SKM-1 treated with dmso at 0.1 percent for 144 hours (cell line): ENCODE results near the gene IL6R.

ENCODE experiments used
- DNase-seq: peaks from one replicate; lab custom pipeline; 2025; ENCODE audit not compliant: unreplicated experiment; lab: John Stamatoyannopoulos, UW

Gene IL6R

DNA sequence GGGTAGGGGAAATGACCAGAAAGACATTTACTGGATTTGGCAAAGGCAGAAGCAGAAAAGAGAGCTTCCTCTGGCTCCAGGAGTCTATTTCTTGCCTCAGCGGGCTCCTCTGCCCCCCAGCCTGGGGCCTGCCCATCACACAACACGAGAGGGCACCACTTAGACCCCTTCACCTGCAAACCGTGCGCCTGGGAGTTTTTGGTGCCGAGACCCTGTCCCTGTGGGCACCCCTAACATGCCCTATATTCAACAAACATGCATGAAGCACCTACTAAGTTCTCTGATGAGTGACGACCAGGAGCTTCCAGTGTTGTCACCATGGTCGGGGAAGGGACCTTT is 18.8 kb downstream of the IL6R start:
- no peak for DNase-seq

DNA sequence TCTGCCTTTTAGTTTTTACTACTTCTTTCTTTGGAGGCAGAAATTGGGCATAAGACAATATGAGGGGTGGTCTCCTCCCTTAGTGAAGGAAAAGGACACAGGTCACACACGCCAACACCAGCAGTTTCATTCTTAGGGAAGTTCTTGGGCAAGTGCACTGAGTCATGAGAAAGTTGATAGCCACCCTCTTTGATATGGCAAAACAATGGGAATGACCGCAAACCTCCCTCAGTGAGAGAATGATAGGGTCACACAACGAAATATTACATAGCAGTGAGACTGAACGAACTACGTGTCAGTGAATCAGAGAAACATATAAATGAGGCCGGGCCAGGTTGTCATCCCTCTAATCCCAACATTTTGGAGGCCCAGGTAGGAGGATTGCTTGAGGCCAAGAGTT is 20.0 kb downstream of the IL6R start:
- DNase-seq: no peak

- no peak for DNase-seq
Observed at GRCh38 chr1:154427173-154428139, 22.3 kb downstream of the IL6R start.

GRCh38 chr1:154429118-154429517 is 24.0 kb downstream of the IL6R start:
- no peak for DNase-seq

- DNase-seq: no peak
Observed at GRCh38 chr1:154429841-154430611, 24.9 kb downstream of the IL6R start.

DNA sequence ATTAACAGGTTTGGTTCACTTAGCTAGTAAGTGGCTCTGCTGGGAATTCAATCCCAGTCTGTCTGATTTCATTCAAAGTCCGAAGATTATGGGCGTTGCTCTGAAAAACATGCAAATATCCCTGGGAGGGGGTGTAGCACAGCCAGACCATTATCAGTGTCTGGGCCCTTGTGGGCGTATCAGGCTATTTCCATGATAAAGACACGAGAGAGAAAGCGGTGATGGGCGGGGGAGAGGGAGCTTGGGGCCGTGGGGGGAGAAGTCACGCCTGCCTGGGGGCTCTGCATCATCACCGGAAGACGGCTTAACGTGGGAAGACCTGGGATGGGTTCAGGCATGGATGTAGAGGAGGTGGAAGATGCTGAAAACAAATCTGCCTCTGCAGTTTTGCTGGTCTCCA is 25.8 kb downstream of the IL6R start:
- DNase-seq: no peak

DNA sequence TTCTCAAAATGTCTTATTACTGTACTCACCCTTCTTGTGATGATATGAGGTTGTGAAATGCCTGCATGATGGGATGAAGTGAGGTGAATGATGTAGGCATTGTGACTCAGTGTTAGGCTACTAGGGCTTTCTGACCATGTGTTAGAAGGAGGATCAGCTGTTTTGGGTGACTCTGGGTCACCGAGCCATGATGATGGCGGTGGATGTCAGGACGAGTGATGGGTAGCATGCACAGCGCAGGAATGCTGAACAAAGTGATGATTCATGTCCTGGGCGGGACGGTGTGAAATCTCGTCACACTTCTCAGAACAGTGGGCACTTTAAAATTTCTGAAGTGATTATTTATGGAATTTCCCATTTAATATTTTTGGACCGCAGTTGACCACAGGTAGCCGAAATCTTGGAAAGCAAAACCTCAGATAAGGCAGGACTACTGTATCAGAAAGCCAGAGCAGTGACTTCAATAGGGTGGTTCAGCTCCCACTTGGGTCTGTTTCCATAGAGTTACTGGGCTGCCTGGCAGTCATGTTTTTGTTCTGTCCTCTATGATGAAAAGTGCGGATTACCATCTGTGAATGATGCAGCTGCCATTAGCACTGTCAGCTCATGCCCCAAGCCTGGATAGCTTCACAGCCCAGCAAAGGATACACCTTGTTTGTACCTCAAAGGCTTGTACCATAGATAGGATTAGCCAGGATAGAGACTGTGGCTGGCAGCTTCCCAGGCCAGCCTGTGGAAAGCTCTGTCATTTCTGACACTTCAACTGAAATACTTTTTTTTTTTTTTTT is 26.6 kb downstream of the IL6R start:
- DNase-seq: no peak

- DNase-seq: no peak
Observed at GRCh38 chr1:154433161-154433764, 28.1 kb downstream of the IL6R start.

DNA sequence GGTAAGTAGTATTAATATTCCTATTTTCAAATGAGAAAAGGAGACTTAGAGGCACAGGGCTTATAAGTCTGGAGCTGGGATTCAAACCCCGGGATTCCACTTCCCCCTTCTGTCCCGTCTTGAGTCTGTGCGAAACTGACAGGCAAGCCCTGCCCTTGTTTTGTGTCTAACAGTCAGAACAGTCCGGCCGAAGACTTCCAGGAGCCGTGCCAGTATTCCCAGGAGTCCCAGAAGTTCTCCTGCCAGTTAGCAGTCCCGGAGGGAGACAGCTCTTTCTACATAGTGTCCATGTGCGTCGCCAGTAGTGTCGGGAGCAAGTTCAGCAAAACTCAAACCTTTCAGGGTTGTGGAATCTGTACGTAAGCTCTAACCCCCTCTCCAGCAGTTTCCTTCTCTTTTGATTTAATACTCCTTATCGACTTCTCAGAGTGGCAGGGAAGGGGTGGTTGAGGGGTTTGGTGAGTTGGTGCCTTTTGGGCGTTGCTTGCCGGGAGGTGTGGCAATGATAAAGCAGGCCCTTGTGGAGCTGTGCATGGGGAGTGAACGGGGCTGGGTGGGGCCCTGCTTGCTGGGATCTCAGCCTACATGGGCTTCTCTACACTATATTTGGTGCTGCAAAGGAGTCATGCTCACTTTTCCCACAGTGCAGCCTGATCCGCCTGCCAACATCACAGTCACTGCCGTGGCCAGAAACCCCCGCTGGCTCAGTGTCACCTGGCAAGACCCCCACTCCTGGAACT is 29.4 kb downstream of the IL6R start:
- DNase-seq: no peak

GRCh38 chr1:154435599-154436200 is 30.6 kb downstream of the IL6R start:
- no peak for DNase-seq

DNA sequence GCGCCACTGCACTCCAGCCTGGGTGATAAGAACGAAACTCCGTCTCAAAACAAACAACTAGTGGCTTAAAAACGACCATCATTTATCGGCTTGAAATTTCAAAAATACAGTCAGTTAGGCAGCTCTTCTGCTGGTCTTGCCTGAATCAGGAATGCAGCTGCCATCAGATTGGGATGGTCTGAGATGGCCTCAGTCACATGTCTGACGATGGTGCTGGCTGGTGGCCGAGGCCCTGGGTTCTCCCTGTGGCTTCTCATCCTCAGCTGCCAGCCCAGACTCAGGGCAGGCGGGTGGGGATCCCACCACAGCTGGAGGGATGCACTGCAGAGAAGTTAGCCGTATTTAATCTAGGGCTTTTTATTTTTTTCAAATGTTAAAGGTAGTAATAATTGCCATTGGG is 31.3 kb downstream of the IL6R start:
- no peak for DNase-seq

GRCh38 chr1:154440036-154440804 is 35.1 kb downstream of the IL6R start:
- DNase-seq: no peak

DNA sequence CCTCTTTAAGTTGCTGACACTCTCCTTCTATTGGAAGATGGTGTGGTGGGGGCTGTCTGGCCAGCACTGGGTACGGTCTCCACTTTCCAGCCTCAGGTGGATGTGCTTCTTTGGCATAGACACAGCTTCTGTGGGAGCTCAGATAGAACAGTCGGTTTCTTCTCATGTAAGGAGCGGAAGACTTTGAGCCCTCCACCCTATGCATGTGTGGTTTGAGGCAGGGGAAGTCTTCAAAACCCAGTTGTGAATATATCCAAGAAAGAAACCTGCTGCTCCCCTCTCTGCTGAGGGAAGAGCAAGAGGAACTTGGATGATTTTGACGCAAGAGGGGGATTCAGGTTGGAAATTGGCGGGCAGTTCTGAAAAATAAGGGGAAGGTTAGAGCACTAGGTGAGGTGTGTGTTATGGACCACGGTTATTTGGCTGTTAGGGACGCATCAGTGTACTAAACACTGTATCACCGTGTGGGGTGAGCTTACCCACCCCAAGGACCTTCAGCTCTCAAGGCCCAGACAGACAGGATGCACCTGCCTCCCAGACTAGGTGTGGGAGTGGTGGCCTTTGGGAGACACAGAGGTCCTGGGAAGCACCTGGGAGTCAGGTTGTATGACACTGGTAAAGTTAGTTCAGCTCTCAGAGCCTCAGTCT is 36.2 kb downstream of the IL6R start:
- DNase-seq: no peak

- no peak for DNase-seq
Observed at GRCh38 chr1:154442006-154442740, 37.0 kb downstream of the IL6R start.

GRCh38 chr1:154443274-154444013 is 38.3 kb downstream of the IL6R start:
- DNase-seq: no peak

DNA sequence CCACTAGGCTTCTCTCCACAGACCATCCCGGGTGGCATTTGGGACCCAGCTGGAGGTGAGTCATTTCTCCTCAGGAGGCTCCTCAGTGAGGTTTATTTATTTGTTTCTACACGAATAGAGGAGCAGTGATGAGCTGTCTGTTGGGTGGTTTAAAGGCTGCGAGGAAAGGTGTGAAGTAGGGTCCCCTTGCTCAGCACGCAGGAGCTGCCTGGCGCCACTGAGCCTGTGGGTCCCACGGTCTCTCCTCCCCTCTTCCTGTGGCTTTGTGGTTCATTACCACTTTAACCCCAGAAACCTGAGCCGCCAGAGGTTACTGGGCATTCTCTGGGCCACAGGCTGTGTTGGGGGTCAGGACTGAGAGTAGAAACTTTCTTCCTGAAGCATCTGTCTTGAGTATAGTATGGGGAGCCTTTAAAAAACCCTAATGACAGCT is 39.9 kb downstream of the IL6R start:
- DNase-seq: no peak

DNA sequence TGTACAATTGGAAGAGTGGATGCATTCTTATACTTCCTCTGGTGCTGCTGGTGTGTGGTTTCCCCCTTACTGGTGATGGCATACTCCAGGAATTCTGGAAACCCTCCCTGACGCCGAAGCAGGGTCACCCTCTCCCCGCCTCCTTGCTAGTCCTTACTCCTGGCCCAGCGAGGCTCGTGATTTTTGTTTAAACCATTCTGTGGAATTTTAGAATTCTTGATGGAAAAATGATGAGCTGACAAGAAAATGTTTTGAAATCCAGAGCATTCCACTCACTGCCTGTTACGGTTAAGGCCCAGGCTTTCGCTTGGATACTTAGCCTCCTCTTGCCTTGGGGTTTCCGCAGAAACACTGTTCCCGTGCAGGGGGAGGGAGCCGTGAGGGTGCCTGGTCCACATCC is 41.1 kb downstream of the IL6R start:
- DNase-seq: no peak
